ENCODE measurements around the gene NT5M.

DNA sequence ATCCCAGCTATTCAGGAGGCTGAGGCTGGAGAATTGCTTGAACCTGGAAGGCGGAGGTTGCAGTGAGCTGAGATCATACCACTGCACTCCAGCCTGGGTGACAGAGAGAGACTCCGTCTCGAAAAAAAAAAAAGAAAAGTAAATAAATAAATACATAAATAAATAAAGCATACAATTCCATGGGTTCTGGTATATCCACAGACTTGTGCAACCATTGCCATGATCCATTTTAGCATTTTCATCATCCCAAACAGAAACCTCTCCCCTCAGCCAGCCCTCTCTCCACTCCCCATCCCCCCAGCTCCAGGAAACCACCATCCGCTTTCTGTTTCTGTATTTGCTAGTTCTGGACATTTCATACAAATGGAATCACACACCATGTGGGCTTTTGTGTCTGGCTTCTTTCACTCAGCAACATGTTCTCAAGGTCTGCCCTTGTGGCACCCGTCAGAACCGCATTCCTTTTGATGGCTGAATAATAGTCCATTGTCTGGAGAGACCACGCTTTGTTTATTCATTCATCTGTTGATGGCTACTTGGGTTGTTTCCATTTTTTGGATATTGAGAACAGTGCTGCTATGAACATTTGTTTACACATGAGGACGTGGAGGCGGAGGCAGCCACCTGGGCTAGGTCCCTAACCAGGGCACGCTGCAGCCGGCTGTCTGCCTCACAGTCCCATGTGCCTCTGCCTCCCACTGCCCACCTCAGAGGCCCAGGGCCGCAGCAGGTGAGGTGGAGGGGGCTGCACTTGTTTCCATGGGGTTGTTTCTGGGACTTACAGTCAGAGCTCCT, 76.2 kb downstream of the NT5M start:
- TF ChIP-seq, protein P1, sequence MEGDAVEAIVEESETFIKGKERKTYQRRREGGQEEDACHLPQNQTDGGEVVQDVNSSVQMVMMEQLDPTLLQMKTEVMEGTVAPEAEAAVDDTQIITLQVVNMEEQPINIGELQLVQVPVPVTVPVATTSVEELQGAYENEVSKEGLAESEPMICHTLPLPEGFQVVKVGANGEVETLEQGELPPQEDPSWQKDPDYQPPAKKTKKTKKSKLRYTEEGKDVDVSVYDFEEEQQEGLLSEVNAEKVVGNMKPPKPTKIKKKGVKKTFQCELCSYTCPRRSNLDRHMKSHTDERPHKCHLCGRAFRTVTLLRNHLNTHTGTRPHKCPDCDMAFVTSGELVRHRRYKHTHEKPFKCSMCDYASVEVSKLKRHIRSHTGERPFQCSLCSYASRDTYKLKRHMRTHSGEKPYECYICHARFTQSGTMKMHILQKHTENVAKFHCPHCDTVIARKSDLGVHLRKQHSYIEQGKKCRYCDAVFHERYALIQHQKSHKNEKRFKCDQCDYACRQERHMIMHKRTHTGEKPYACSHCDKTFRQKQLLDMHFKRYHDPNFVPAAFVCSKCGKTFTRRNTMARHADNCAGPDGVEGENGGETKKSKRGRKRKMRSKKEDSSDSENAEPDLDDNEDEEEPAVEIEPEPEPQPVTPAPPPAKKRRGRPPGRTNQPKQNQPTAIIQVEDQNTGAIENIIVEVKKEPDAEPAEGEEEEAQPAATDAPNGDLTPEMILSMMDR (conservative IDR thresholded peaks at IDR 0.05; ENCODE audit: low read depth, low read length) = no peak
- TF ChIP-seq EZH2phosphoT487 (IDR thresholded peaks at IDR 0.05; ENCODE audit: borderline replicate concordance, low read length) = no peak
- TF ChIP-seq EZH2 (IDR thresholded peaks at IDR 0.05; ENCODE audit: low read length, unreplicated experiment) = no peak
